HG03442 (cell line): Measurements from ENCODE around the gene C1orf53.
"Not testable (repeated sequence)": the region's sequence is repeated elsewhere in the genome, so short reads cannot be mapped to it uniquely, and the experiment has no call there.

Source experiments
- ATAC-seq: cut with Tn5 transposase; IDR thresholded peaks from one replicate; pipeline ENCODE4 v1.9.1; 2021; ENCODE audit warnings: mild to moderate bottlenecking, moderate library complexity; ENCODE audit not compliant: unreplicated experiment

Gene C1orf53

GRCh38 chr1:197902454-197903195 lies at the start of gene C1orf53:
Gene C1orf53, plus strand, starts transcription at chr1:197902630. Its CDS starts 20 bp downstream, at chr1:197902650.
- peak; percentile 95 for ATAC-seq

- ATAC-seq = not testable (repeated sequence)
Measured at GRCh38 chr1:197855751-197856150, 46.7 kb upstream of the C1orf53 start.

- ATAC-seq = no peak
Measured at GRCh38 chr1:197857477-197857876, 45.0 kb upstream of the C1orf53 start.

GRCh38 chr1:197859024-197859423 lies 43.4 kb upstream of the C1orf53 start:
- no peak for ATAC-seq

- ATAC-seq = no peak
Measured at GRCh38 chr1:197862221-197862620, 40.2 kb upstream of the C1orf53 start.

- no peak for ATAC-seq
Measured at GRCh38 chr1:197862671-197863070, 39.8 kb upstream of the C1orf53 start.

GRCh38 chr1:197865809-197866208 lies 36.6 kb upstream of the C1orf53 start:
- ATAC-seq = no peak

GRCh38 chr1:197868751-197869489 lies 33.5 kb upstream of the C1orf53 start:
- ATAC-seq = peak; percentile 96

GRCh38 chr1:197869490-197870077 lies 32.8 kb upstream of the C1orf53 start:
- no peak for ATAC-seq

- ATAC-seq = no peak
Measured at GRCh38 chr1:197876894-197877293, 25.5 kb upstream of the C1orf53 start.

GRCh38 chr1:197880385-197880784 lies 22.0 kb upstream of the C1orf53 start:
- ATAC-seq = not testable (repeated sequence)

GRCh38 chr1:197882241-197882640 lies 20.2 kb upstream of the C1orf53 start:
- not testable (repeated sequence) for ATAC-seq

- no peak for ATAC-seq
Measured at GRCh38 chr1:197884173-197884572, 18.3 kb upstream of the C1orf53 start.

- no peak for ATAC-seq
Measured at GRCh38 chr1:197890936-197891335, 11.5 kb upstream of the C1orf53 start.

- no peak for ATAC-seq
Measured at GRCh38 chr1:197892684-197893083, 9.7 kb upstream of the C1orf53 start.

- no peak for ATAC-seq
Measured at GRCh38 chr1:197896301-197896700, 6.1 kb upstream of the C1orf53 start.

GRCh38 chr1:197899037-197899436 lies 3.4 kb upstream of the C1orf53 start:
- no peak for ATAC-seq

GRCh38 chr1:197902131-197902453 lies 338 bp upstream of the C1orf53 start:
- no peak for ATAC-seq

GRCh38 chr1:197903196-197903514 lies 725 bp downstream of the C1orf53 start:
- ATAC-seq = no peak

- no peak for ATAC-seq
Measured at GRCh38 chr1:197904126-197904787, 1.8 kb downstream of the C1orf53 start.

GRCh38 chr1:197905699-197906351 lies 3.4 kb downstream of the C1orf53 start:
- no peak for ATAC-seq
